ENCODE measurements around the gene CCDC197.

The CCDC197 gene

DNA sequence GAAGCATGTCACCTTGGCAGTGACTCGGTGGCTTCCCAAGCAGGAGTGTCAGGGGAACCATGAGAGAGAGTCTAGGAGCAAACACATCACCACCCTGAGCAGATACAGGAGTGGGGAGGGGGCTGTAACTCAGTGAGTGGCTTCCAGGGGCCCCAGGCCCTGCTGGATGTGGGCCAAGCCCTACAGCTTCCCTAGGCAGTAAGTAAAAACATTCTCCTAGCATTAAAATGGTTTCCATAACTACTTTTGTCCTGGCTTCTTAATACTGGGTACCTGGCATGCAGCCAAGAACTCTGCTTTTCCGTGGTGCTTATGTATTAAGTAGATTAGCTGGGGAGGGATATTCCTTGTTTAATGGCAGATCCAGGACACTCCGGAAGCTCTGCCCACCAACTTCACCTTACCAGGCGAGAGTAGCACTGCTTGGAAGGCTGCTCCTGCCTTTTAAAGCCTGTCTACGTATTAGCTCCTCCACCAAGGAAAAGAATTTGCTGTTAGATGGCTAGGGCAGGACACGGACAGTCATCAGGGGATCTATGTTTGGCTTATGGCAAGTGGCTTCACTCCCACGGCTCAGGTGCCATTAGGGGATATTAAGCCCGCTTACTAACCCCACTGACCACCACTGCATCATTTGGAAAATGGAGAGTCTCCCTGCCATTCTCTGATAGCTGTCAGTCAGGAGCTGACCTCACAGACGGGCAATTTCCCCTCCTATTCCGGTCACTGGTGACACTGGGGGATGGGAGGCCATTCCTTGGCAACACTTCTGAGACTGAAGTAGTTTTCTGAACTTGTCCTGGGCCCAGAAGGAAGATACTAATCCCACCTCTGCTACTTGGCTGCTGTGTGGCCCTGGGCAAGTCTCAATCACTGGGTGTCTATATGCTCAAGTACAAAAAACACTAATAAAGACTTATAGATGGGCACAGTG lies 51.9 kb downstream of the CCDC197 start:
- no peak overlapping the region for H3K27ac ChIP-seq
- TF ChIP-seq ZFX (IDR thresholded peaks at IDR 0.05; ENCODE audit: borderline replicate concordance) = no peak
- TF ChIP-seq, protein P1, sequence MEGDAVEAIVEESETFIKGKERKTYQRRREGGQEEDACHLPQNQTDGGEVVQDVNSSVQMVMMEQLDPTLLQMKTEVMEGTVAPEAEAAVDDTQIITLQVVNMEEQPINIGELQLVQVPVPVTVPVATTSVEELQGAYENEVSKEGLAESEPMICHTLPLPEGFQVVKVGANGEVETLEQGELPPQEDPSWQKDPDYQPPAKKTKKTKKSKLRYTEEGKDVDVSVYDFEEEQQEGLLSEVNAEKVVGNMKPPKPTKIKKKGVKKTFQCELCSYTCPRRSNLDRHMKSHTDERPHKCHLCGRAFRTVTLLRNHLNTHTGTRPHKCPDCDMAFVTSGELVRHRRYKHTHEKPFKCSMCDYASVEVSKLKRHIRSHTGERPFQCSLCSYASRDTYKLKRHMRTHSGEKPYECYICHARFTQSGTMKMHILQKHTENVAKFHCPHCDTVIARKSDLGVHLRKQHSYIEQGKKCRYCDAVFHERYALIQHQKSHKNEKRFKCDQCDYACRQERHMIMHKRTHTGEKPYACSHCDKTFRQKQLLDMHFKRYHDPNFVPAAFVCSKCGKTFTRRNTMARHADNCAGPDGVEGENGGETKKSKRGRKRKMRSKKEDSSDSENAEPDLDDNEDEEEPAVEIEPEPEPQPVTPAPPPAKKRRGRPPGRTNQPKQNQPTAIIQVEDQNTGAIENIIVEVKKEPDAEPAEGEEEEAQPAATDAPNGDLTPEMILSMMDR (IDR thresholded peaks at IDR 0.05) = no peak

DNA sequence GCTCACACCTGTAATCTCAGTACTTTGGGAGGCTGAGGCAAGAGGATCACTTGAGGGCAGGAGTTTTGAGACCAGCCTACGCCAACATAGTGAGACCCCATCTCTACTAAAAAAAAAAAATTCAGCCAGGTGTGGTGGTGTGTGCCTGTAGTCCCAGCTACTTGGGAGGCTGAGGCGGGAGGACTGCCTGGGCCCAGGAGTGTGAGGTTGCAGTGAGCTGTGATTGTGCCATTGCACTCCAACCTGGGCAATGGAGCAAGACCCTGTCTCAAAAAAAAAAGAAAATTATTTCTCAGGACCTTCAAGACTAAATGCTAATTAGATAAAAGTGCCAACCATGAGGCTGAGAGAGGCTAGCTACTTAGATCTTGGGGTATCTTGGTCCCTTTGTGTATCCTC lies 52.5 kb downstream of the CCDC197 start:
- no peak for TF ChIP-seq ZFX (IDR thresholded peaks at IDR 0.05; ENCODE audit: borderline replicate concordance)
- TF ChIP-seq, protein P1 (IDR thresholded peaks at IDR 0.05) = no peak
- no peak overlapping the region for H3K27ac ChIP-seq

DNA sequence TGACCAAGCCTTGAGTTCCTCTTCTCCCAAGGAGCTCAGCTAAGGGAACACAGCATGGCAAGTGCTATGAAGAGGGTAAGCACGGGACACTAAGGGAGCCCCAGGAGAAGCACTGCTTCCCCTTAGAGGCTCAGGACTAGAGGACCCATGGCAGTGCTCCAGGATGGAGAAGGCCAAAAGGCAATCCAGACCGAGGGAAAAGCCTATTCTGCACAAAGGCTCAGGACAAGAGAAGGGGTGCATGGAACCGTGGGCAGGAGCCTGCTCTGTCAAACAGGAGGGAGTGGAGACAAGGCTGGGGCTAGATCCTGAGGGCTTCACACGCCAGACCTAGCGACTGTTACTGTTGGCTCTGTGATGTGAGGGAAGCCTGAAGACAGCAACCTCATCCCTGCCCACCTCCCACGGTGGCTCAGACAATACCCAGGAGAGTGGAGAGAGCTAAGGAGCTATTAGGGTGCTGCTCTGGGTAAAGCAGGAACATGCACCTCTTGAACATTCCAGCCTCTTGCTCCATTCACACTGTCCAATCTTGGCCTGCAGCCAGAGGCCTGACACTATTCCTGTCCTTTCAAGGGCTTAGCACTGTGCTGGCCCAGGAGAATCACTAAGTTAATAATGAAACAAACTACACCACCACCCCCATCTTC lies 53.3 kb downstream of the CCDC197 start:
- H3K27ac ChIP-seq = no peak overlapping the region
- no peak for TF ChIP-seq ZFX (IDR thresholded peaks at IDR 0.05; ENCODE audit: borderline replicate concordance)
- TF ChIP-seq, protein P1 (IDR thresholded peaks at IDR 0.05) = no peak

DNA sequence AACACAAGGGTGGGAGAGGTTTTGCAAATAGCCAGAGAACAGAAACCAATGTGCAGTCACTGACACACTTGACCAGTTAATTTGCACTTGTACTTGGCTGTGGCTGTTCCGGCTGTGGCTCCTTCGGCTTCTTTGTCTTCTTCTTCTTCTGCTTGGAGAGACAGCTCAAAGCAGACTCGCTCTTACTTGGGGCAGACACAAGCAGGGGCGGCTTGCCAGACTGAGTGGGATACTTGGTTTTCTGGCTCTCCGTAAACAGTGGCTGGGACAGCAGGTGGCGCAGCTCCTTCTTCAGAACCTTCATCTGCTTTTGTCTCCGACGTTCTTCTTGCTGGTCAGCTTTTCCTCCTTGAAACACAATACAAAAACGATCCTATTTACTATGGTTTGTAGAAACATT lies 54.0 kb downstream of the CCDC197 start:
- no peak overlapping the region for H3K27ac ChIP-seq
- TF ChIP-seq, protein P1 (IDR thresholded peaks at IDR 0.05) = peak; percentile 20; the same call in 1 of the 2 replicates
- no peak for TF ChIP-seq ZFX (IDR thresholded peaks at IDR 0.05; ENCODE audit: borderline replicate concordance)

DNA sequence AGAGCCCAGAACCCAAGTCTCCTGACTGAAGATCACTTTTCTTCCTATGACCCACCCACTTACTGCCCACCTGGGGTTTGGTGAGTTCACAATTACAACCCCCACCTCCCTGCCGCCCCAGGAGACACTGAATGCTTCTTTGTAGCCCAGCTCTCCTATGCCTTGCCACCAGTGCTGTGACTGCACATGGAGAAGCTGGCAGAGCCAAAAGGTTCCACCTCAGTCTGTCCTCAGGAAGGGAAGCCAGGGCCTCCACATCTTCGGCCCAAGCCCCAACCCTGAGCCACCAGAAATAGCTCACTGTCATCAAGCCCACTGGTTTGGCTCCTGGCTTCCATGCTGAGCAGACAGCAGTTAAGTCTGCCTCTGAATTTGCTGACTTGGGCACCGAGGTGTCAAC lies 54.7 kb downstream of the CCDC197 start:
- H3K27ac ChIP-seq = no peak overlapping the region
- TF ChIP-seq, protein P1 (IDR thresholded peaks at IDR 0.05) = no peak
- no peak for TF ChIP-seq ZFX (IDR thresholded peaks at IDR 0.05; ENCODE audit: borderline replicate concordance)

DNA sequence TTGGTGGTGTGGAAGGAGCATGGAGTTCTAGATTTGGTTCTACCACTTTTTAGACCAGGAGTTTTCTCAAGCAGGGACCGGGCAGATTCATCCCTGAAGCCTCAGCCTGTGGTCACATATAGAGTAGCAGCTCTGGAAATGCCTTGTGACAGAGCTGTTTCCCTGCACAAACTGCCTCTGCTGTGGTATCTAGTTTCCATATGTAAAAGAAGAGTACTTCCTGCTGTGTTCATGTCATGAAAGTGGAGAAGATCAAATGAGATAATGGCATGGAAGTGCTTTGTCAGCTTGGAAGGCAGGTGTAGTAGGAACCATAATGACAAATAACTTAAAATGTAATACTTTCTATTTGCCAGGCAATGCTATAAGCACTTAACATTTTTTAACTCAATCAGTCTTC lies 55.1 kb downstream of the CCDC197 start:
- TF ChIP-seq, protein P1 (IDR thresholded peaks at IDR 0.05) = no peak
- TF ChIP-seq ZFX (IDR thresholded peaks at IDR 0.05; ENCODE audit: borderline replicate concordance) = no peak
- H3K27ac ChIP-seq = no peak overlapping the region

DNA sequence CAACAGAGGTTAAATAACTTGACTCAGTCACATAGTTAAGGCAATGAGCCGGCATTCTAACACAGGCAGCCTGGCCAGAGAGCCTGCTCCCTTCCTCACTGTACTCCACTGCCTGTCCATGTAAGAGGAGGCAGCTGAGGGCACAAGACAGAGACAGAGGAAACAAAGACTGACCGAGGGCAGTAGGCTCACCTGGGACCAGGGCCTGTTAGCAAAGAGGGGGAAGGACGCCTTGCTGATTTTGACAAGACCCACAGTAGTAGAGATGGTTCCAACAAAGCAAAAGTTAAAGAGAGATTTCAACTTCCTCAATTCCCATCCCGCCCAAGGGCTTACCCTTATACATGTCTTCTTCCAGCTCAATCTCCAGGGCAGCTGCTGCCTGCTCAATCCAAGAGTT lies 55.6 kb downstream of the CCDC197 start:
- H3K27ac ChIP-seq = no peak overlapping the region
- TF ChIP-seq ZFX (IDR thresholded peaks at IDR 0.05; ENCODE audit: borderline replicate concordance) = no peak
- TF ChIP-seq, protein P1 (IDR thresholded peaks at IDR 0.05) = no peak

All from 22Rv1 (cell line).